GM23338 (cell line): ENCODE measurements around the gene BMX. TPM values are rescaled to one million over a fixed set of nuclear protein-coding genes. Genes with fewer than 3 reads are reported as not detected.

ENCODE experiments used
- ATAC-seq: fragments of 200-7000 bp; cut with Tn5 transposase; 3 replicates; pipeline ENCODE4 v1.9.1; 2020
- DNase-seq: peaks from one replicate; pipeline ENCODE4 v3.0.0-alpha.2; 2015; ENCODE audit warnings: low spot score
- H2AFZ ChIP-seq: fragments of 200-600 bp; sonication (generic); 2 replicates; pipeline ENCODE4 v1.8.0; 2016; ENCODE audit warnings: antibody characterized with exemption, mild to moderate bottlenecking, moderate library complexity
- H3F3A ChIP-seq: fragments of 200-600 bp; sonication (generic); replicated peaks from 2 replicates; pipeline ENCODE4 v1.8.0; 2017; ENCODE audit warnings: antibody characterized with exemption, mixed run types, low read depth
- H3K27ac ChIP-seq: fragments of 200-600 bp; sonication (generic); 2 replicates; pipeline ENCODE4 v1.6.1; 2016; ENCODE audit warnings: low read depth
- H3K27me3 ChIP-seq: fragments of 200-600 bp; sonication (generic); 2 replicates; pipeline ENCODE4 v1.8.0; 2016; ENCODE audit warnings: mild to moderate bottlenecking, mixed run types, moderate library complexity; ENCODE audit not compliant: insufficient read depth
- H3K36me3 ChIP-seq: fragments of 200-600 bp; sonication (generic); 2 replicates; pipeline ENCODE4 v1.8.0; 2016; ENCODE audit warnings: mild to moderate bottlenecking; ENCODE audit not compliant: insufficient read depth
- H3K4me1 ChIP-seq: fragments of 200-600 bp; sonication (generic); 2 replicates; pipeline ENCODE4 v1.8.0; 2016; ENCODE audit warnings: mild to moderate bottlenecking, moderate library complexity; ENCODE audit not compliant: insufficient read depth
- H3K4me2 ChIP-seq: fragments of 200-600 bp; sonication (generic); 2 replicates; pipeline ENCODE4 v1.7.1; 2017; ENCODE audit warnings: mixed run types
- H3K4me3 ChIP-seq: fragments of 200-600 bp; sonication (generic); 2 replicates; pipeline ENCODE4 v1.6.1; 2016; ENCODE audit warnings: mixed run types
- H3K79me2 ChIP-seq: fragments of 200-600 bp; sonication (generic); replicated peaks from 2 replicates; pipeline ENCODE4 v1.8.0; 2017; ENCODE audit warnings: mild to moderate bottlenecking; ENCODE audit not compliant: insufficient read depth
- H3K9me2 ChIP-seq: fragments of 200-600 bp; sonication (generic); 2 replicates; pipeline ENCODE4 v1.8.0; 2017; ENCODE audit not compliant: insufficient read depth
- H4K20me1 ChIP-seq: fragments of 200-600 bp; sonication (generic); replicated peaks from 2 replicates; pipeline ENCODE4 v1.8.0; 2017; ENCODE audit warnings: mild to moderate bottlenecking; ENCODE audit not compliant: insufficient read depth
- H3K27ac Mint-ChIP-seq: 2 replicates; pipeline ENCODE4 v1.8.0; 2020; ENCODE audit warnings: inconsistent platforms, mild to moderate bottlenecking, moderate library complexity, mixed read lengths
- H3K27me3 Mint-ChIP-seq: 3 replicates; pipeline ENCODE4 v1.8.0; 2022; ENCODE audit warnings: low read depth, mild to moderate bottlenecking, moderate library complexity, mixed read lengths, inconsistent platforms; ENCODE audit not compliant: insufficient read depth, poor library complexity
- H3K36me3 Mint-ChIP-seq: 3 replicates; pipeline ENCODE4 v1.8.0; 2021; ENCODE audit warnings: low read depth, mild to moderate bottlenecking, inconsistent platforms, moderate library complexity, mixed read lengths
- H3K4me1 Mint-ChIP-seq: 3 replicates; pipeline ENCODE4 v1.8.0; 2020; ENCODE audit warnings: mild to moderate bottlenecking, inconsistent platforms, mixed read lengths
- H3K4me3 Mint-ChIP-seq: 3 replicates; pipeline ENCODE4 v1.8.0; 2021; ENCODE audit warnings: moderate library complexity, mild to moderate bottlenecking, inconsistent platforms, mixed read lengths
- H3K9me3 Mint-ChIP-seq: 3 replicates; pipeline ENCODE4 v1.8.0; 2020; ENCODE audit warnings: moderate library complexity, mild to moderate bottlenecking, inconsistent platforms, mixed read lengths
- ETS1 ChIP-seq: IDR thresholded peaks from 2 replicates; pipeline ENCODE4 v1.6.1; 2016; ENCODE audit warnings: antibody characterized with exemption
- EZH2 ChIP-seq: fragments of 200-600 bp; sonication (generic); IDR thresholded peaks from one replicate; pipeline ENCODE4 v1.8.0; 2017; ENCODE audit warnings: antibody characterized with exemption, mild to moderate bottlenecking, low read depth; ENCODE audit not compliant: unreplicated experiment
- POLR2AphosphoS5 ChIP-seq: IDR thresholded peaks from 2 replicates; pipeline ENCODE4 v1.6.1; 2016; ENCODE audit warnings: antibody characterized with exemption, low read depth
- REST ChIP-seq: IDR thresholded peaks from one replicate; pipeline ENCODE4 v1.6.1; 2018; ENCODE audit warnings: antibody characterized with exemption; ENCODE audit not compliant: unreplicated experiment
- STAT1 ChIP-seq: IDR thresholded peaks from one replicate; pipeline ENCODE4 v1.6.1; 2016; ENCODE audit warnings: antibody characterized with exemption; ENCODE audit not compliant: unreplicated experiment
- ZNF331 ChIP-seq: fragments of 250-450 bp; sonication (Bioruptor Pico); IDR thresholded peaks from 2 replicates; pipeline ENCODE4 v1.5.0; 2020; ENCODE audit warnings: low read depth, mild to moderate bottlenecking, moderate library complexity
- ZNF462 ChIP-seq: fragments of 250-450 bp; sonication (Bioruptor Pico); IDR thresholded peaks from 2 replicates; pipeline ENCODE4 v1.5.0; 2020; ENCODE audit warnings: mild to moderate bottlenecking, moderate library complexity
- polyA plus RNA-seq: library from polyadenylated mRNA; unstranded; fragments of >200 nt; fragmentation: Nextera tagmentation; extraction: Ambion mirVana; gene quantifications from 2 replicates; pipeline ENCODE4 v1.2.1, GENCODE V29; 2016
- total RNA-seq: library from RNA; depleted of rRNA; stranded (reverse); fragments of >200 nt; shearing (Covaris generic); gene quantifications from 2 replicates; pipeline ENCODE4 v1.2.3, GENCODE V29; 2014

The BMX gene
- total and polyA plus RNA-seq, 2 experiments from 2014 or later, result not detected

GRCh38 chrX:15475021-15475420 is 25.6 kb upstream of the BMX start:
- peaks cover 6% of the 10 kb centered on the region; the same call in 2 of the 3 replicates for H3K36me3 Mint-ChIP-seq
- H3K4me2 ChIP-seq, result no peak overlapping the region
- ATAC-seq, result no peak
- no peak overlapping the region for H2AFZ ChIP-seq
- H3F3A ChIP-seq, result no peaks in the 10 kb centered on the region
- H3K4me1 Mint-ChIP-seq, result peaks cover 18% of the 10 kb centered on the region; the same call in 2 of the 3 replicates
- no peak overlapping the region for H3K4me3 Mint-ChIP-seq
- H3K27me3 Mint-ChIP-seq, result peaks cover 2% of the 10 kb centered on the region
- TF ChIP-seq STAT1 (no peak), EZH2 (no peak), POLR2AphosphoS5 (no peak), ETS1 (no peak)
- H3K9me2 ChIP-seq, result no peaks in the 10 kb centered on the region
- no peak for DNase-seq
- H3K9me3 Mint-ChIP-seq, result no peaks in the 10 kb centered on the region
- peaks cover 12% of the 10 kb centered on the region for H3K4me1 ChIP-seq
- H3K27ac ChIP-seq, result peak overlapping the region; percentile 82; the same call in 1 of the 2 replicates
- H3K79me2 ChIP-seq, result no peaks in the 10 kb centered on the region
- no peaks in the 10 kb centered on the region for H3K36me3 ChIP-seq
- no peaks in the 10 kb centered on the region for H3K27me3 ChIP-seq
- no peaks in the 10 kb centered on the region for H4K20me1 ChIP-seq
- H3K4me3 ChIP-seq, result no peak overlapping the region
- H3K27ac Mint-ChIP-seq, result peak overlapping the region; percentile 74; the same call in 1 of the 2 replicates

GRCh38 chrX:15475486-15475885 is 25.1 kb upstream of the BMX start:
- H2AFZ ChIP-seq, result no peak overlapping the region
- Mint-ChIP-seq H3K4me1 (peaks cover 18% of the 10 kb centered on the region; the same call in 2 of the 3 replicates), H3K9me3 (no peaks in the 10 kb centered on the region), H3K27me3 (peaks cover 2% of the 10 kb centered on the region), H3K4me3 (no peak overlapping the region), H3K36me3 (peaks cover 10% of the 10 kb centered on the region), H3K27ac (0 out of 2 replicates have a peak overlapping the region, but pooled peaks have one; percentile 27)
- H3K36me3 ChIP-seq, result no peaks in the 10 kb centered on the region
- ATAC-seq (no peak), DNase-seq (peak; percentile 15)
- H3K9me2 ChIP-seq, result no peaks in the 10 kb centered on the region
- H3K79me2 ChIP-seq, result no peaks in the 10 kb centered on the region
- peaks cover 12% of the 10 kb centered on the region for H3K4me1 ChIP-seq
- no peak overlapping the region for H3K4me3 ChIP-seq
- H3K4me2 ChIP-seq, result peak overlapping the region; percentile 49
- no peaks in the 10 kb centered on the region for H3F3A ChIP-seq
- peak overlapping the region; percentile 82; the same call in 1 of the 2 replicates for H3K27ac ChIP-seq
- H4K20me1 ChIP-seq, result no peaks in the 10 kb centered on the region
- no peaks in the 10 kb centered on the region for H3K27me3 ChIP-seq
- TF ChIP-seq ZNF331 (CRISPR knock-in tag) (no peak), ZNF462 (CRISPR knock-in tag) (no peak), ETS1 (no peak), REST (no peak), EZH2 (no peak)
